Measurements from ENCODE around the gene USB1.

The USB1 gene

GRCh38 chr16:57960826-57961472 is 40.3 kb upstream of the USB1 start:
- H3K4me3 ChIP-seq (ENCODE audit: low read length) = no peak overlapping the region
- H3K36me3 ChIP-seq (ENCODE audit: control insufficient read depth, insufficient read depth, low read length) = no peaks in the 10 kb centered on the region
- no peak overlapping the region for H3K9ac ChIP-seq (ENCODE audit: low read length)
- peaks cover 3% of the 10 kb centered on the region for H3K27me3 ChIP-seq (ENCODE audit: control insufficient read depth, insufficient read depth, low read length)
- H3K4me1 ChIP-seq (ENCODE audit: control insufficient read depth, insufficient read depth, low read length) = no peaks in the 10 kb centered on the region
- H3K9me3 ChIP-seq (ENCODE audit: control insufficient read depth, low read length) = no peaks in the 10 kb centered on the region

- no peaks in the 10 kb centered on the region for H3K9me3 ChIP-seq (ENCODE audit: control insufficient read depth, low read length)
- H3K4me3 ChIP-seq (ENCODE audit: low read length) = no peak overlapping the region
- peaks cover 3% of the 10 kb centered on the region for H3K27me3 ChIP-seq (ENCODE audit: control insufficient read depth, insufficient read depth, low read length)
- H3K9ac ChIP-seq (ENCODE audit: low read length) = no peak overlapping the region
- no peaks in the 10 kb centered on the region for H3K36me3 ChIP-seq (ENCODE audit: control insufficient read depth, insufficient read depth, low read length)
- no peaks in the 10 kb centered on the region for H3K4me1 ChIP-seq (ENCODE audit: control insufficient read depth, insufficient read depth, low read length)
Observed at GRCh38 chr16:57961538-57961937, 39.7 kb upstream of the USB1 start.

- Histone ChIP-seq H3K9ac (ENCODE audit: low read length) (no peak overlapping the region), H3K36me3 (ENCODE audit: control insufficient read depth, insufficient read depth, low read length) (no peaks in the 10 kb centered on the region), H3K4me3 (ENCODE audit: low read length) (no peak overlapping the region), H3K27me3 (ENCODE audit: control insufficient read depth, insufficient read depth, low read length) (peaks cover 3% of the 10 kb centered on the region), H3K9me3 (ENCODE audit: control insufficient read depth, low read length) (no peaks in the 10 kb centered on the region), H3K4me1 (ENCODE audit: control insufficient read depth, insufficient read depth, low read length) (peaks cover 4% of the 10 kb centered on the region)
Observed at GRCh38 chr16:57962046-57962445, 39.2 kb upstream of the USB1 start.

DNA sequence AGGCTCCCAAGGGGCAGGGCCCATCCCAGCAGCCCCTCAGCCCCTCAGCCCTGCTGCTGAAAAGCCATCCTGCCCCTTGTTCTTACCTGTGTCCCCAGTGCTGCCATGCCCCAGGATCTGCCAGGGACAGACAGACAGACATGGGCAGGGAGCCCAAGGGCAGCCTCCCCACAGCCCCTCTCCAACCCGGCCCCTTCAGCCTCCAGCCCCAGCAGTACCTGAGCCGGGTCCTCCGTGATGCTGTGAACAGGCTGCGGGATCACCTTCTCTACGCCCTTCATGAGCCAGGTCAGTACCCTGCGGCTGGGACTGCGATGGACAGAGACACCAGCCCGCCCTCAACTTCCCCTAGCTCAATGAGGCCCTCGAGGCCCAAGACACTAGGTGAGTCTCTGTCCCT is 38.5 kb upstream of the USB1 start:
- Histone ChIP-seq H3K4me1 (ENCODE audit: control insufficient read depth, insufficient read depth, low read length) (peaks cover 5% of the 10 kb centered on the region), H3K4me3 (ENCODE audit: low read length) (no peak overlapping the region), H3K27me3 (ENCODE audit: control insufficient read depth, insufficient read depth, low read length) (peaks cover 3% of the 10 kb centered on the region), H3K9ac (ENCODE audit: low read length) (no peak overlapping the region), H3K36me3 (ENCODE audit: control insufficient read depth, insufficient read depth, low read length) (no peaks in the 10 kb centered on the region), H3K9me3 (ENCODE audit: control insufficient read depth, low read length) (no peaks in the 10 kb centered on the region)

DNA sequence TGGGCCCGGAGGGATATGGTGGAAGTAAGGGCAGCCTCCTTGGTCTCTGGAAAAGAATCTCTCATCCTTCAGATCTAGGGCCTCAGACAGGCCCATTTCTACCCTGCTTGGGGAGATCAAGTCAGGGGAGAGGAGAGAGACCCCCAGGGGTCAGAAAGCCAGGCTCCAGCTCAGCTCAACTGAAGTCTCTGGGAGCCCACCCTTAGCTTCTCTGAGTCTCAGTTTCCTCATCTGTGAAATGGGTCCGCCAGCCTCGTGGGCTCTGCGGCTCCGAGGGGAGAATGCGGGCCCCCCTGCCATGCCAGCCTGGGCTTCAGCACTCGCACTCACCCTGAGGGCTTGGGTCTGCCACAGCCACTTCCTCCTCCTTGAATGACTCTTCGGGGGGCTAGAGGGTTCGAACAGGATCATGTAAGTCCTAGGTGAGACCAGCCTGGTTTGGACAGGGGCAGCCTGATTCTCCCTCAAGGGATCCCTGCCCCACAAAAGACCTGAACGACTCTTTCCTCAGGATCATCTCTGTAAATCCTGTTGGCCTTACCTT is 37.0 kb upstream of the USB1 start:
- no peak overlapping the region for H3K4me3 ChIP-seq (ENCODE audit: low read length)
- H3K4me1 ChIP-seq (ENCODE audit: control insufficient read depth, insufficient read depth, low read length) = peaks cover 5% of the 10 kb centered on the region
- no peaks in the 10 kb centered on the region for H3K9me3 ChIP-seq (ENCODE audit: control insufficient read depth, low read length)
- no peaks in the 10 kb centered on the region for H3K36me3 ChIP-seq (ENCODE audit: control insufficient read depth, insufficient read depth, low read length)
- no peak overlapping the region for H3K9ac ChIP-seq (ENCODE audit: low read length)
- H3K27me3 ChIP-seq (ENCODE audit: control insufficient read depth, insufficient read depth, low read length) = peaks cover 3% of the 10 kb centered on the region

DNA sequence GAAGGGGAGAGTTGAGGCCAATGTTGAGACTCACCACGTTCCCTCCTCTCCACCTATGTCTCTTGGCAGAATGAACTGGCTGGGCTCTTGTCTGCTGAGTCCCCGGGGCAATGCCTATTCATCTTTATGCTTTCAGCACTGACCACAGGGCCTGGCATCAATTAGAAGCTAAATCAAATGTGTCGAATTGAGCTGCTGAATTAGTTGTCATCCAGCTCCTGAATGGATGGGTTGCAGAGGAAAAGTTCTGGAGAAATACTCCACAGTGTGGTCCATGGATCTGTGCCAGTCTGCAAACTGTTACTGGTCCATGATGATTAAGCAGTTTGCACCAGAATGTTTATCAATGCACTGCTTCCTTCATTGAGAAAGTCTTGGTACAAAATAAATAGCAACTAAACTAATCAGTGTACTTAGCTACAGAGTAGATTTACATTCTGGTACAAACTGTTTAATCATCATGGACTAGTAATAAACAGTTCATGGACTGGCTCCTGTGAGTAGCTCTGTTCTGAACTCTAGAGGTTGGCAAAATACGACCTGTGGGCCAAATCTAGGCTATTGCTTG is 34.9 kb upstream of the USB1 start:
- H3K4me3 ChIP-seq (ENCODE audit: low read length) = no peak overlapping the region
- H3K27me3 ChIP-seq (ENCODE audit: control insufficient read depth, insufficient read depth, low read length) = peaks cover 3% of the 10 kb centered on the region
- H3K9me3 ChIP-seq (ENCODE audit: control insufficient read depth, low read length) = no peaks in the 10 kb centered on the region
- no peaks in the 10 kb centered on the region for H3K36me3 ChIP-seq (ENCODE audit: control insufficient read depth, insufficient read depth, low read length)
- H3K4me1 ChIP-seq (ENCODE audit: control insufficient read depth, insufficient read depth, low read length) = peaks cover 5% of the 10 kb centered on the region
- no peak overlapping the region for H3K9ac ChIP-seq (ENCODE audit: low read length)

DNA sequence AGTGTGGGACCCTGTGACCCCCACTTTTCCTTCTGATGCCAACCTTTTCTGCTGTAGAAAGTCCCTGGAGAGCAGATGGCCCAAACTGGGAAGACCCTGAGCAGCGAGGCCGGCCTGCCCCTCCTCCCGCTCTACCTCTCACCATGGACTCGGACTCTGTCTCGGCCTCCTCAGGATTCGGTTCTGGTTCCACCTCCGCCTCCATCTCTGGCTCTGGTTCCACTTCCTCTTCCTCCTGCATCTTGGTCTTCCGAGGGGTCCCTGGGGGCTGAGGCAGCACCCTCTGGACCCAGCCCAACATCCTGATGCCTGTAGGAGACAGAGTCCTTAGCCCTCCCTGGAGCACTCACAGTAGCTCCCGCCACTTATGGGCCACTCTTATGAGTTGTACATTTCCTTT is 34.2 kb upstream of the USB1 start:
- H3K9ac ChIP-seq (ENCODE audit: low read length) = no peak overlapping the region
- H3K27me3 ChIP-seq (ENCODE audit: control insufficient read depth, insufficient read depth, low read length) = peaks cover 3% of the 10 kb centered on the region
- H3K4me1 ChIP-seq (ENCODE audit: control insufficient read depth, insufficient read depth, low read length) = peaks cover 5% of the 10 kb centered on the region
- no peaks in the 10 kb centered on the region for H3K9me3 ChIP-seq (ENCODE audit: control insufficient read depth, low read length)
- no peak overlapping the region for H3K4me3 ChIP-seq (ENCODE audit: low read length)
- H3K36me3 ChIP-seq (ENCODE audit: control insufficient read depth, insufficient read depth, low read length) = no peaks in the 10 kb centered on the region

DNA sequence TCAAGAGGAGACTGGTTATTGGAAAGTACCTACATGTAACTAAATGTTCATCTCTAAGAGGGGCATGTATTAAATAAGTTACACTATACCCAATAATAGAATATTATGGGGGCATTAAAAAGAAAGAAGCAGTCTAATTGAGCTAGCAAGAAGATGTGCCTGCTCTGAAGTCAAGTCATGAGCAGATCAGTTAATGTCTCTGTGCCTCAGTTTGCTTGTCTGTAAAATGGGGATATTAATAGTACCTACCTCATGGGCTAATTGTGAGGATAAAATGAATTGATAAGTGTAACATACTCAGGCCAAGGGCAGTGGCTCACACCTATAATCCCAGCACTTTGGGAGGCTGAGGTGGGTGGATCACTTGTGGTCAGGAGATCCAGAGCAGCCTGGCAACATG is 33.3 kb upstream of the USB1 start:
- Histone ChIP-seq H3K9me3 (ENCODE audit: control insufficient read depth, low read length) (no peaks in the 10 kb centered on the region), H3K4me3 (ENCODE audit: low read length) (no peak overlapping the region), H3K9ac (ENCODE audit: low read length) (no peak overlapping the region), H3K36me3 (ENCODE audit: control insufficient read depth, insufficient read depth, low read length) (no peaks in the 10 kb centered on the region), H3K27me3 (ENCODE audit: control insufficient read depth, insufficient read depth, low read length) (peaks cover 3% of the 10 kb centered on the region), H3K4me1 (ENCODE audit: control insufficient read depth, insufficient read depth, low read length) (peaks cover 5% of the 10 kb centered on the region)

- Histone ChIP-seq H3K4me1 (ENCODE audit: control insufficient read depth, insufficient read depth, low read length) (peaks cover 5% of the 10 kb centered on the region), H3K9me3 (ENCODE audit: control insufficient read depth, low read length) (no peaks in the 10 kb centered on the region), H3K4me3 (ENCODE audit: low read length) (no peak overlapping the region), H3K27me3 (ENCODE audit: control insufficient read depth, insufficient read depth, low read length) (no peaks in the 10 kb centered on the region), H3K9ac (ENCODE audit: low read length) (no peak overlapping the region), H3K36me3 (ENCODE audit: control insufficient read depth, insufficient read depth, low read length) (no peaks in the 10 kb centered on the region)
Observed at GRCh38 chr16:57969451-57970123, 31.6 kb upstream of the USB1 start.

GRCh38 chr16:57970319-57970718 is 30.9 kb upstream of the USB1 start:
- Histone ChIP-seq H3K9me3 (ENCODE audit: control insufficient read depth, low read length) (no peaks in the 10 kb centered on the region), H3K4me1 (ENCODE audit: control insufficient read depth, insufficient read depth, low read length) (peaks cover 5% of the 10 kb centered on the region), H3K4me3 (ENCODE audit: low read length) (no peak overlapping the region), H3K27me3 (ENCODE audit: control insufficient read depth, insufficient read depth, low read length) (no peaks in the 10 kb centered on the region), H3K36me3 (ENCODE audit: control insufficient read depth, insufficient read depth, low read length) (no peaks in the 10 kb centered on the region), H3K9ac (ENCODE audit: low read length) (no peak overlapping the region)

GRCh38 chr16:57970970-57971369 is 30.2 kb upstream of the USB1 start, which contains the start of gene CNGB1:
TSS of gene CNGB1 (minus strand) at chr16:57971128. CDS start at chr16:57967286, 3,842 bp downstream.
- Histone ChIP-seq H3K4me1 (ENCODE audit: control insufficient read depth, insufficient read depth, low read length) (peaks cover 8% of the 10 kb centered on the region), H3K36me3 (ENCODE audit: control insufficient read depth, insufficient read depth, low read length) (no peaks in the 10 kb centered on the region), H3K4me3 (ENCODE audit: low read length) (no peak within 1 kb of the TSS), H3K9ac (ENCODE audit: low read length) (no peak within 1 kb of the TSS), H3K9me3 (ENCODE audit: control insufficient read depth, low read length) (no peaks in the 10 kb centered on the region), H3K27me3 (ENCODE audit: control insufficient read depth, insufficient read depth, low read length) (no peaks in the 10 kb centered on the region)

DNA sequence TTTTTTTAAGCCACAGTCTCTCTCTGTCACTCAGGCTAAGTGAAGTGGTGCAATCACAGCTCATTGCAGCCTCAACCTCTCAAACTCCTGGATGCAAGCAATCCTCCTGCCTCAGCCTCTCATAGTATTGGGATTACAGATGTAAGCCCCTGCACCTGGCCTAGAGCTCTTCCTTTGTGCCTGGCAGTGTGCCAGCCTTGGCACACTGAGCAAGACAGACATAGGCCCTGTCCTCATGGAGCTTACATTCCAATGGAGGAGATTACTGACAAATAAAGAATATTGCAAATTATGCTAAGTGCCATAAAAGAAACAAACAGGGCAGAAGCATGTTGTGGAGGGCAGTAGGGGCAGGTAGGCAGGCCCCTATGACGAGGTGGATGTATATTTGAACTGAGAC is 29.4 kb upstream of the USB1 start:
- H3K27me3 ChIP-seq (ENCODE audit: control insufficient read depth, insufficient read depth, low read length) = no peaks in the 10 kb centered on the region
- H3K9ac ChIP-seq (ENCODE audit: low read length) = no peak overlapping the region
- H3K4me1 ChIP-seq (ENCODE audit: control insufficient read depth, insufficient read depth, low read length) = peaks cover 12% of the 10 kb centered on the region
- H3K36me3 ChIP-seq (ENCODE audit: control insufficient read depth, insufficient read depth, low read length) = no peaks in the 10 kb centered on the region
- no peak overlapping the region for H3K4me3 ChIP-seq (ENCODE audit: low read length)
- no peaks in the 10 kb centered on the region for H3K9me3 ChIP-seq (ENCODE audit: control insufficient read depth, low read length)

Data from mucosa of stomach (tissue), 1 donor.